H9 (cell line): ENCODE results near the gene LILRA6. TPM values are rescaled to one million over a fixed set of nuclear protein-coding genes. Genes with fewer than 3 reads are reported as not detected.

Experiments
- DNase-seq: peaks from one replicate; pipeline ENCODE4 v3.0.0-alpha.2; 2017
- H2AFZ ChIP-seq: one replicate; pipeline ENCODE4 v1.6.1; 2013; ENCODE audit warnings: mild to moderate bottlenecking, low read length, control low read depth, moderate library complexity
- H2AK5ac ChIP-seq: 2 replicates; pipeline ENCODE4 v1.6.1; 2013; ENCODE audit warnings: low read length, control low read depth, mixed read lengths; ENCODE audit not compliant: insufficient read length
- H2BK120ac ChIP-seq: one replicate; pipeline ENCODE4 v1.6.1; 2013; ENCODE audit warnings: low read depth, mild to moderate bottlenecking, low read length, control low read depth, inconsistent platforms; ENCODE audit not compliant: poor library complexity, severe bottlenecking
- H2BK12ac ChIP-seq: 2 replicates; pipeline ENCODE4 v1.6.1; 2013; ENCODE audit warnings: low read length, control low read depth, mixed read lengths, low read depth; ENCODE audit not compliant: insufficient read length
- H2BK15ac ChIP-seq: 2 replicates; pipeline ENCODE4 v1.6.1; 2013; ENCODE audit warnings: low read depth, low read length, control low read depth
- H2BK20ac ChIP-seq: one replicate; pipeline ENCODE4 v1.6.1; 2013; ENCODE audit warnings: low read depth, mild to moderate bottlenecking, low read length, control low read depth, inconsistent platforms; ENCODE audit not compliant: poor library complexity, severe bottlenecking
- H2BK5ac ChIP-seq: 2 replicates; pipeline ENCODE4 v1.6.1; 2013; ENCODE audit warnings: low read length, control low read depth, mixed read lengths; ENCODE audit not compliant: insufficient read length
- H3K14ac ChIP-seq: 2 replicates; pipeline ENCODE4 v1.6.1; 2013; ENCODE audit warnings: low read length, control low read depth; ENCODE audit not compliant: insufficient read depth
- H3K18ac ChIP-seq: 2 replicates; pipeline ENCODE4 v1.6.1; 2013; ENCODE audit warnings: low read depth, mild to moderate bottlenecking, mixed read lengths, low read length, control low read depth; ENCODE audit not compliant: insufficient read length
- H3K23ac ChIP-seq: 2 replicates; pipeline ENCODE4 v1.6.1; 2013; ENCODE audit warnings: low read length, control low read depth, mixed read lengths, low read depth; ENCODE audit not compliant: insufficient read length
- H3K23me2 ChIP-seq: 2 replicates; pipeline ENCODE4 v1.6.1; 2013; ENCODE audit warnings: low read depth, mild to moderate bottlenecking, mixed read lengths, low read length, control low read depth; ENCODE audit not compliant: insufficient read length, poor library complexity, severe bottlenecking
- H3K27ac ChIP-seq: 2 replicates; pipeline ENCODE4 v1.5.1; 2013; ENCODE audit warnings: low read length, control low read depth, mixed read lengths, low read depth; ENCODE audit not compliant: insufficient read length
- H3K27me3 ChIP-seq: 2 replicates; pipeline ENCODE4 v1.6.1; 2013; ENCODE audit warnings: low read length, control low read depth, inconsistent platforms; ENCODE audit not compliant: insufficient read depth
- H3K4ac ChIP-seq: 2 replicates; pipeline ENCODE4 v1.6.1; 2013; ENCODE audit warnings: low read depth, mild to moderate bottlenecking, control low read depth, inconsistent platforms, low read length, moderate library complexity
- H3K4me1 ChIP-seq: 2 replicates; pipeline ENCODE4 v1.6.1; 2013; ENCODE audit warnings: low read length, control low read depth, inconsistent platforms; ENCODE audit not compliant: insufficient read depth
- H3K4me2 ChIP-seq: 2 replicates; pipeline ENCODE4 v1.6.1; 2013; ENCODE audit warnings: low read length, control low read depth, mixed read lengths; ENCODE audit not compliant: insufficient read length, insufficient read depth
- H3K56ac ChIP-seq: 2 replicates; pipeline ENCODE4 v1.6.1; 2013; ENCODE audit warnings: low read depth, mild to moderate bottlenecking, mixed read lengths, low read length, control low read depth; ENCODE audit not compliant: insufficient read length
- H3K79me1 ChIP-seq: 2 replicates; pipeline ENCODE4 v1.6.1; 2013; ENCODE audit warnings: low read depth, mild to moderate bottlenecking, moderate library complexity, low read length, control low read depth, inconsistent platforms; ENCODE audit not compliant: insufficient read depth, poor library complexity, severe bottlenecking
- H3K79me2 ChIP-seq: 2 replicates; pipeline ENCODE4 v1.6.1; 2013; ENCODE audit warnings: low read length, control low read depth, inconsistent platforms; ENCODE audit not compliant: insufficient read depth
- H3K9ac ChIP-seq: 2 replicates; pipeline ENCODE4 v1.6.1; 2013; ENCODE audit warnings: low read length, control low read depth, mixed read lengths; ENCODE audit not compliant: insufficient read length; ENCODE audit errors: extremely low read depth
- H3K9me3 ChIP-seq: one replicate; pipeline ENCODE4 v1.6.1; 2013; ENCODE audit warnings: low read depth, low read length, inconsistent platforms; ENCODE audit not compliant: control insufficient read depth
- H3T11ph ChIP-seq: one replicate; pipeline ENCODE4 v1.6.1; 2013; ENCODE audit warnings: mild to moderate bottlenecking, low read length, control low read depth, inconsistent platforms
- H4K20me1 ChIP-seq: one replicate; pipeline ENCODE4 v1.6.1; 2013; ENCODE audit not compliant: control insufficient read depth, insufficient read length, insufficient read depth
- H4K5ac ChIP-seq: 2 replicates; pipeline ENCODE4 v1.6.1; 2013; ENCODE audit warnings: low read depth, mild to moderate bottlenecking, mixed read lengths, low read length, control low read depth; ENCODE audit not compliant: insufficient read length
- H4K8ac ChIP-seq: replicated peaks from 2 replicates; pipeline ENCODE4 v1.6.1; 2013; ENCODE audit warnings: low read length, control low read depth, mixed read lengths, low read depth; ENCODE audit not compliant: insufficient read length
- H4K91ac ChIP-seq: 2 replicates; pipeline ENCODE4 v1.6.1; 2013; ENCODE audit warnings: low read depth, mild to moderate bottlenecking, moderate library complexity, mixed read lengths, low read length, control low read depth; ENCODE audit not compliant: insufficient read length
- H3K27ac Mint-ChIP-seq, 3 experiments: 2 replicates in 2 of 3; 3 replicates in 1 of 3; pipeline ENCODE4 v1.8.0; 2020 to 2021; ENCODE audit warnings: mixed read lengths in 3 of 3, mild to moderate bottlenecking in 1 of 3, moderate library complexity in 1 of 3
- H3K27me3 Mint-ChIP-seq: 2 replicates; pipeline ENCODE4 v1.8.0; 2021; ENCODE audit warnings: low read depth, mild to moderate bottlenecking, moderate library complexity, mixed read lengths
- H3K36me3 Mint-ChIP-seq, 3 experiments: 2 replicates in 2 of 3; 3 replicates in 1 of 3; pipeline ENCODE4 v1.8.0; 2020 to 2021; ENCODE audit warnings: low read depth in 3 of 3, mixed read lengths in 3 of 3; ENCODE audit not compliant: insufficient read depth in 1 of 3
- H3K4me1 Mint-ChIP-seq, 2 experiments: 2 replicates each; pipeline ENCODE4 v1.8.0; 2020; ENCODE audit warnings: mixed read lengths in 2 of 2
- H3K4me3 Mint-ChIP-seq, 2 experiments: 2 replicates in 1 of 2; 3 replicates in 1 of 2; pipeline ENCODE4 v1.8.0; 2020 to 2021; ENCODE audit warnings: mild to moderate bottlenecking in 2 of 2, mixed read lengths in 2 of 2, moderate library complexity in 1 of 2
- H3K9me3 Mint-ChIP-seq, 2 experiments: 2 replicates in 1 of 2; 3 replicates in 1 of 2; pipeline ENCODE4 v1.8.0; 2020; ENCODE audit warnings: mild to moderate bottlenecking in 2 of 2, mixed read lengths in 2 of 2, moderate library complexity in 1 of 2
- WGBS: extraction: QIAGEN DNeasy Blood & Tissue Kit; methylation state at CpG from one replicate; pipeline ENCODE4 v1.1.7; 2013; ENCODE audit warnings: missing lambda C conversion rate, low lambda C conversion rate, mixed read lengths; ENCODE audit not compliant: insufficient read length; ENCODE audit errors: extremely low coverage; 5-methylcytosine and 5-hydroxymethylcytosine counted together
- total RNA-seq: library from RNA; stranded (reverse); gene quantifications from 2 replicates; pipeline ENCODE4 v1.2.1, GENCODE V29; 2021
- TF ChIP-seq, protein P1 (sequence below): fragments of 200-600 bp; sonication (generic); conservative IDR thresholded peaks from 3 replicates; pipeline ENCODE4 v1.8.0; 2021; ENCODE audit warnings: antibody characterized with exemption, mild to moderate bottlenecking

The LILRA6 gene
- total RNA-seq, 1 experiment from 2014 or later, result not detected

DNA sequence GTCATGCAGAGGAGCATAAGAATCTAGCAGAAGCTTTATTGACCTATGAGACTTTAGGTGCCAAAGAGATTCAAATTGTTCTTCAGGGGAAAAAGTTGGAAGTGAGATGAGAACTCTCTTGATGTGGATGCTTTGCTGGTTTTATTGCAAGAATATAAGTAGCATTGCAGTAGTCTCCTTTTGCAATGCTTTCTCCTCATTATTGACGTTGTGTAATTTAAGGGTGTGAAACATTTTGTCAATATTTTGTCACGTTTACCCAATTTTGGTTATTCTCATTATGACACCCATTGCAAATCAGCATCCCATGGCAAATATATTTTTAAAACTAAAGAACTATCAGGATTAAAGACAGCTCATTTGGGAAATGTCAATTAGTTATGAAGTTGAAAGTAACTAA lies 26.3 kb upstream of the LILRA6 start:
- Histone ChIP-seq H2BK20ac (no peak overlapping the region), H3K9me3 (no peaks in the 10 kb centered on the region), H3K79me2 (no peaks in the 10 kb centered on the region)

More for the DNA sequence above, 26.3 kb upstream of the LILRA6 start:
- no peak overlapping the region for H3K23ac ChIP-seq
- H3T11ph ChIP-seq, result no peak overlapping the region
- Mint-ChIP-seq H3K27ac (no peak overlapping the region), H3K36me3 (no peaks in the 10 kb centered on the region), H3K4me1 (peaks cover 3 to 9% of the 10 kb centered on the region in 2 experiments; a peak in 2 of 4 replicates), H3K27me3 (peaks cover 65% of the 10 kb centered on the region), H3K4me3 (no peak overlapping the region), H3K9me3 (peaks cover 0 to 26% of the 10 kb centered on the region in 2 experiments; a peak in 3 of 5 replicates)
- no peak overlapping the region for H2BK120ac ChIP-seq
- H4K91ac ChIP-seq, result no peak overlapping the region
- WGBS, result no CpG with 5 or more reads among the region's 2 CpGs
- no peak overlapping the region for H2BK5ac ChIP-seq
- H3K56ac ChIP-seq, result no peak overlapping the region
- no peaks in the 10 kb centered on the region for H3K27me3 ChIP-seq
- no peak overlapping the region for H2AK5ac ChIP-seq
- H3K14ac ChIP-seq, result no peak overlapping the region
- H4K8ac ChIP-seq, result no peak overlapping the region
- no peaks in the 10 kb centered on the region for H3K23me2 ChIP-seq
- no peaks in the 10 kb centered on the region for H4K20me1 ChIP-seq
- H2BK12ac ChIP-seq, result no peak overlapping the region
- H2BK15ac ChIP-seq, result no peak overlapping the region
- no peak overlapping the region for H4K5ac ChIP-seq
- H3K27ac ChIP-seq, result no peak overlapping the region
- TF ChIP-seq, protein P1, sequence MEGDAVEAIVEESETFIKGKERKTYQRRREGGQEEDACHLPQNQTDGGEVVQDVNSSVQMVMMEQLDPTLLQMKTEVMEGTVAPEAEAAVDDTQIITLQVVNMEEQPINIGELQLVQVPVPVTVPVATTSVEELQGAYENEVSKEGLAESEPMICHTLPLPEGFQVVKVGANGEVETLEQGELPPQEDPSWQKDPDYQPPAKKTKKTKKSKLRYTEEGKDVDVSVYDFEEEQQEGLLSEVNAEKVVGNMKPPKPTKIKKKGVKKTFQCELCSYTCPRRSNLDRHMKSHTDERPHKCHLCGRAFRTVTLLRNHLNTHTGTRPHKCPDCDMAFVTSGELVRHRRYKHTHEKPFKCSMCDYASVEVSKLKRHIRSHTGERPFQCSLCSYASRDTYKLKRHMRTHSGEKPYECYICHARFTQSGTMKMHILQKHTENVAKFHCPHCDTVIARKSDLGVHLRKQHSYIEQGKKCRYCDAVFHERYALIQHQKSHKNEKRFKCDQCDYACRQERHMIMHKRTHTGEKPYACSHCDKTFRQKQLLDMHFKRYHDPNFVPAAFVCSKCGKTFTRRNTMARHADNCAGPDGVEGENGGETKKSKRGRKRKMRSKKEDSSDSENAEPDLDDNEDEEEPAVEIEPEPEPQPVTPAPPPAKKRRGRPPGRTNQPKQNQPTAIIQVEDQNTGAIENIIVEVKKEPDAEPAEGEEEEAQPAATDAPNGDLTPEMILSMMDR, result no peak
- no peak for DNase-seq
- no peaks in the 10 kb centered on the region for H3K79me1 ChIP-seq
- no peak overlapping the region for H3K4ac ChIP-seq
- no peak overlapping the region for H3K4me2 ChIP-seq
- no peak overlapping the region for H3K18ac ChIP-seq
- H3K4me1 ChIP-seq, result no peaks in the 10 kb centered on the region
- no peak overlapping the region for H3K9ac ChIP-seq
- no peak overlapping the region for H2AFZ ChIP-seq
